ENCODE measurements around the gene MPDZ. TPM values are rescaled to one million over a fixed set of nuclear protein-coding genes. Genes with fewer than 3 reads are reported as not detected.

The MPDZ gene
- total and polyA plus RNA-seq, 2 of the 4 experiments (the other 2 are of a cell fraction) = 18.8 to 39.3 TPM

GRCh38 chr9:13144166-13144775 is 135.2 kb downstream of the MPDZ start:
- H3K4ac ChIP-seq (ENCODE audit: low read depth, low read length) = no peak overlapping the region
- no peaks in the 10 kb centered on the region for H3K27me3 ChIP-seq (ENCODE audit: control insufficient read depth, insufficient read depth, low read length)
- H3K36me3 ChIP-seq (ENCODE audit: control insufficient read depth, insufficient read depth, low read length) = peaks cover 2% of the 10 kb centered on the region; the same call in 1 of the 2 replicates
- H3K4me3 ChIP-seq (ENCODE audit: insufficient read depth, low read depth, low read length) = no peak overlapping the region
- TF ChIP-seq RCOR1 (IDR thresholded peaks at IDR 0.05; ENCODE audit: insufficient replicate concordance, low read length) (no peak), MAZ (IDR thresholded peaks at IDR 0.05; ENCODE audit: borderline replicate concordance, low read depth, low read length) (no peak), BHLHE40 (IDR thresholded peaks at IDR 0.05; ENCODE audit: low read depth, low read length) (no peak), POLR2A (IDR thresholded peaks at IDR 0.05; ENCODE audit: low read depth, low read length) (no peak), FOS (IDR thresholded peaks at IDR 0.05; ENCODE audit: low read depth, low read length) (no peak), NFE2L2 (IDR thresholded peaks at IDR 0.05; ENCODE audit: low read depth, low read length) (no peak), ELK1 (IDR thresholded peaks at IDR 0.05; ENCODE audit: borderline replicate concordance, low read depth, low read length) (no peak), SMC3 (IDR thresholded peaks at IDR 0.05; ENCODE audit: low read depth, low read length) (no peak), CEBPB (IDR thresholded peaks at IDR 0.05; ENCODE audit: low read depth, low read length) (no peak), MXI1 (IDR thresholded peaks at IDR 0.05; ENCODE audit: borderline replicate concordance, low read depth, low read length) (no peak), RAD21 (IDR thresholded peaks at IDR 0.05; ENCODE audit: low read length) (no peak), USF2 (IDR thresholded peaks at IDR 0.05; ENCODE audit: low read depth, low read length) (no peak)
- ATAC-seq (ENCODE audit: low read depth) = no peak
- H3K14ac ChIP-seq (replicated peaks; ENCODE audit: low read depth, low read length) = no peak overlapping the region
- peaks cover 3% of the 10 kb centered on the region; the same call in 1 of the 2 replicates for H3K9me1 ChIP-seq (ENCODE audit: insufficient read depth, low read length)
- H2BK20ac ChIP-seq (ENCODE audit: low read depth, low read length) = no peak overlapping the region
- H4K8ac ChIP-seq (ENCODE audit: low read depth in 2 of 2, low read length in 2 of 2) = peak overlapping the region in 1 of 2 experiments; percentile 42; a peak in 1 of 4 replicates
- in situ Hi-C loops (cut with MboI; ENCODE audit: low sequenced_read_pairs) (no loop called here), dilution Hi-C loops (cut with HindIII; ENCODE audit: low sequenced_read_pairs, unreplicated experiment) (no loop called here), intact Hi-C loops (cut with micrococcal nuclease) (no loop called here)
- no peak overlapping the region for H2BK5ac ChIP-seq (ENCODE audit: low read depth, low read length, poor library complexity, severe bottlenecking)
- no peak overlapping the region for H3K56ac ChIP-seq (ENCODE audit: extremely low read depth, insufficient read depth, low read length)
- no peak overlapping the region for H2BK15ac ChIP-seq (ENCODE audit: low read depth, low read length)
- no peak overlapping the region for H3K18ac ChIP-seq (ENCODE audit: low read depth, low read length)
- H3K9me3 ChIP-seq (ENCODE audit: control insufficient read depth, insufficient read depth, low read length) = no peaks in the 10 kb centered on the region
- H3K4me2 ChIP-seq (ENCODE audit: low read depth, low read length) = no peak overlapping the region
- no TSS peak for BruUV-seq (replicated peaks)
- H3K79me1 ChIP-seq (ENCODE audit: low read depth in 1 of 2, low read length in 2 of 2) = peaks cover 0 to 6% of the 10 kb centered on the region in 2 experiments; a peak in 2 of 4 replicates
- H3K4me1 ChIP-seq (ENCODE audit: control insufficient read depth, insufficient read depth, low read length) = peaks cover 3% of the 10 kb centered on the region
- no peak overlapping the region for H2AFZ ChIP-seq (replicated peaks; ENCODE audit: low read length, poor library complexity)
- no peak overlapping the region for H4K5ac ChIP-seq (ENCODE audit: low read depth, low read length)
- no peak overlapping the region for H2BK120ac ChIP-seq (ENCODE audit: low read depth, low read length)
- H4K20me1 ChIP-seq (ENCODE audit: insufficient read depth, low read length) = no peaks in the 10 kb centered on the region
- no peak overlapping the region for H3K27ac ChIP-seq (ENCODE audit: insufficient read depth, low read length)
- H3K9ac ChIP-seq (ENCODE audit: low read depth, low read length) = no peak overlapping the region
- no peak overlapping the region for H4K91ac ChIP-seq (ENCODE audit: insufficient read depth, low read depth, low read length)
- no peak overlapping the region for H2AK9ac ChIP-seq (replicated peaks; ENCODE audit: low read depth, low read length, poor library complexity)
- WGBS, 2 experiments (ENCODE audit: extremely low coverage in 2 of 2, insufficient read length in 1 of 2) = 100% methylated on average over 1 of the region's 2 CpGs; no CpG with 5 or more reads in 1 of the 2 experiments
- POLR2A ChIA-PET (ENCODE audit: unreplicated experiment) = no interaction called here
- no peak overlapping the region for H3K23ac ChIP-seq (ENCODE audit: low read depth, low read length)
- DNase-seq = no peak
- CTCF ChIA-PET = no interaction called here
- H2AK5ac ChIP-seq (ENCODE audit: low read depth, low read length) = no peak overlapping the region
